HG02610 (cell line): ENCODE results near the gene PTPRT.

Experiments
- ATAC-seq: cut with Tn5 transposase; IDR thresholded peaks from one replicate; pipeline ENCODE4 v1.9.1; 2021; ENCODE audit warnings: mild to moderate bottlenecking, moderate library complexity; ENCODE audit not compliant: unreplicated experiment

Gene PTPRT

GRCh38 chr20:42740226-42740870 lies 449.4 kb downstream of the PTPRT start:
- no peak for ATAC-seq

DNA sequence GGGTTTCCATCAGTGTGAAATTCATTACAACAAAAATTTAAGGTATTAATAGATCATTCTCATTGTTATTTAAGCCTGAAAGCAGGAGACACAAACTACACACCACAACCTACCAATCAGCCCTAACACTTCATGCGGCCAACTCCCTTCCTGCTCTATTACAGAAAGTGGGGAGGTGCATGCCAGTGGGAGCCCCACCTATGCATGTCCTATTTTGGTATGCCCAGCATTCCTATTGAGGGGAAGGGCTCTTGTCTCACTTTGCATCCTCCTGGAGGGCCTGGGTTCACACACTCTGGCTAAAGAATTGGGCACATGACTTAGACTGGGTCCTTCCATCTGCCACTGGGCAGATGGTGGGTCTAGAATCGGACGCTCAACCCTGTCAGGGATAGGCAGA lies 450.0 kb downstream of the PTPRT start:
- no peak for ATAC-seq

DNA sequence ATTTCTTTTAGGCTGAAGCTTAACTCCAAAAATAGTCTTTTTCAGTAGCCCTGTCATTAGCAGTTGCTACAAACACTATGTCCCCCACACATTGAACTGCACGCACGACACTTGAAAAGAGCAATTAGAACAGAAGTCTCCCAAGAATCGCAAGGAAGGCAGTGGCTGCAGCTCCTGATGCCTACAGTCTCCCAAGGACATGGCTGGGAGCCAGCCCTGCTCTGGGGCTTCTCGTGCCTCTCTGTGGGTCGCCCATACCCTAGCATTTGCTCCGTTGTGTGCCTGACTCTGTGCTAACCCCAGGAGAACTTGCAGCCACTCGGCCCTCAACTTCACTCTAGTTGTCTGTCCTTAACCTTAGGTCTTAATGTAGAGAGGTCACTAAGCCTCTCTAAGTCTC lies 454.2 kb downstream of the PTPRT start:
- no peak for ATAC-seq

GRCh38 chr20:42734660-42735368 lies 454.9 kb downstream of the PTPRT start:
- no peak for ATAC-seq

GRCh38 chr20:42721923-42722322 lies 467.8 kb downstream of the PTPRT start:
- ATAC-seq = no peak

DNA sequence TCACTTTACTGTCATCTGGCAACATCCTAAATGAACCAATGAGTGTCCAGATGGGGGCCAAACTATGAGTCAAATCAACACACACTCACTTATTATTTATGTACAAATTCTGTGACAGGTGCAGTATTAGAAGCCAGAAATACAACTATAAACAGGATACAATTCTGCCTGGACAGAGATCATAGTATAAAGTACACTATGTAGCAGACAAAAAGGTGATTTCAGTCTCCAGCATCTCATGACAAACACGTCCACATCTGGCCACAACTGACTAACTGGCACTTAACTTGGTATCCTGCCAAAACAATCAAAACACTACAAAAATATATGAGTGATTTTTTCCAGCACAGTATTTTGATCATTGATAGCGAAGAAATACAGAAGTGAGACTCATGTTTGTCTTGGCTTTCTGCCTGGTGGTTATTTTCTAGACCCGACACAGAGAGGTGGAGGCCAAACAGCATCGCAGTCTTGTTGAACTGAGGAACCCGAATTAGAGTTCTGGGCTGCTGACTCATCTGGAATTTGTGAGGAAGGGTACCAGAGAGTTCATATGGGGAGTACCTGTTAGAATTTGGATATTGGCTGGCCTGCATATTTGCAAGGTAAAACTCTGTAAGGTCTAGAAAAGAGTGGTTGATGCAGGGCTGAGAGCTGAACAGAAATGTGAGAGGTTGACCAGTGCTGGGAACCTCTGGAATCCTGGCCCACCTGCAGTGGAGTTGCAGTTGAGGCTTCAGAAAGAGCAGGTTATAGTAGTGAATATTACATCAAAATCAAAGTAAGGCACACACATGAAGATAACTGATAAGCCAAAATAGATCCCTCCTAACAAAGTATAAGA lies 475.2 kb downstream of the PTPRT start:
- no peak for ATAC-seq

DNA sequence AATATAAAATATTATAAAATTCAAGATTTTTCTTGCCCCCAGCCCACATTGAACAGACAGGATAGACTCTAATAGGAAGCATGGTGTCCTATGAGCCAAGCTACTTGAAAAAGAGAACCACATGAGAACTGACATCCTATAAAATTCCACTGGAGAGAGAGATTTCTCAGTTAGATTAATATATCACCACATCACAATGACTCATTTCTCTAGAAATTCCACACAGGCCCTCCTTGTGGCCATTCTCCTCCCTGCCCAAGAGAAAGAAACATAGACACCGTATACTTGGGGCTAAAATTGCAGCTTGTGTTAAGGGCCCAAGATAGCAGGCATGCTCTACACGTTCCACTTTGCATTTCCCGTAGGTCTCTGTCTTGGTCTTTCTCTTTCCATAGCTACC lies 481.4 kb downstream of the PTPRT start:
- ATAC-seq = no peak

- no peak for ATAC-seq
Observed at GRCh38 chr20:42706759-42707158, 482.9 kb downstream of the PTPRT start.

GRCh38 chr20:42705550-42705949 lies 484.2 kb downstream of the PTPRT start:
- ATAC-seq = no peak

DNA sequence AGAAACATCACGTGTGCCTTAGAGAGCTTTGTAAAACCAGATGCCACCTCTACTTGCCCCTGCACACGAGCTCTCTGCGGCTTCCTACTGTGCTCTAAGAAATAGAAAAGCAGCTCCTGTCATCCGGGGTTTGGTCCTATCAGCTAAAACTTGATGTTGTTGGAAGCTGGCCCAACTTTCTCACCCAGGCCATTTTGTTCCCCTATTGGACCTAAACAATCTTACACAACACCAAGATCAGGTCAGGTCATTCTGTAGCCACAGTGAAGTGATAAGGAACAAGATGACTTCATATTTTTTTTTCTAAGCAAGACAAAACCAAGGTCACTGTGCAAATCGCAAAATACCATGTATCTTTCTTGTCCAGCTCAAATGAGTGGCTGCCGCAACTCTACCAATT lies 486.0 kb downstream of the PTPRT start:
- no peak for ATAC-seq

DNA sequence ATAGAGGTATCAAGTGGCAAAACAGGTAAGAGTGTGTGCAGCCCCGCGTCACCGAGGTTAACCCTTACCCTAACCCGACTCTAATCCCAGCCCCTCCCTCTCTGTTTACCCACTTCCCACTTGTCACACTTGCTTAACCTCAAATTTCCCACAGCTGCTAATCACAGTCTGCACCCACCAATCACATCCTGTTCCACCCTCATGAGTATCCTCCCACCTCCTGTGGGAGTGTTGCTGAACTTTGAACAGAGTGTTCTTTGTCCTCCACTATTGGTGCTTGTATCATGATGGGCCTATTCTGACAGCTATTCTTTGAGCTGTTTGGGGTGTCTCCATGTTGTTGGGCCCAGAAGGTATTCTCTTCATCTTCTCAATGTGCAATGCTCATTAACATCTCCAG lies 487.8 kb downstream of the PTPRT start:
- ATAC-seq = no peak

DNA sequence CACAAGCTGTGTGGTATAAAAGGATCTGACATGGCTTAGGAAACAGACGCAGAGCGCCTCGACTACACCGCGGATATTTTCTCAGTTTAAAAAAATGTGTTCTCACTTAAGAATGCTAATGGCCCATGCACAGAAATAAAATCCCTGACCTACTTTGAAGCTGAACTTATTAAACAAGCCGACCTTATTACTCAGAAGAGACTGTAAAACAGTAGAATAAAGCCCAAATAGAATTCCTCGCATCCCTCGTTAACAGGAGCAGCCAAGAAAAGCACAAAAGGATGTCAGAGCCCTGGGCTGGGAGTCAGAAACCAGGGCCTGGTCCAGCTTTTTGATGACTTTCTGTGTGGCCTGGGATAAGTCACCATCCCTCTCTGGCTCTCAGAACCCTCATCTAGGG lies 489.3 kb downstream of the PTPRT start:
- no peak for ATAC-seq

DNA sequence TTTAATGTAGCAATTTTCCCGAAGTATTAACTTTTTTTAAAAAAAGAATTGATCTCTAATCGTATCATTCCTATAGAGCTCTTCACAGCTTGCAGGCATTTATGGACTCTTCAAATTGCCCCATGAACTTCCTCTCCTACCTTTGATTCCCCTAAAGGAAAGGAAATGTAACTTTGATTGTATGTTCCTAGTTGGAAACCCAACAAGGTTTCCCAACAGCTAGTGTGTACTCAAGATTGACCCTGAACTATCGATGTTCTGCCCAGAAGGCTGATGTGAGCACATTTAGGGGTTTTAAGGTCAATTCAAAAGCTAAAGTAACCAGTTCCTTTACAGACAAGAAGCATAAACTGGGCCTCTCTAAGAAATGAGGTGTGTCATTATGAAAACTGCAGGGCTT lies 491.7 kb downstream of the PTPRT start:
- ATAC-seq = no peak

DNA sequence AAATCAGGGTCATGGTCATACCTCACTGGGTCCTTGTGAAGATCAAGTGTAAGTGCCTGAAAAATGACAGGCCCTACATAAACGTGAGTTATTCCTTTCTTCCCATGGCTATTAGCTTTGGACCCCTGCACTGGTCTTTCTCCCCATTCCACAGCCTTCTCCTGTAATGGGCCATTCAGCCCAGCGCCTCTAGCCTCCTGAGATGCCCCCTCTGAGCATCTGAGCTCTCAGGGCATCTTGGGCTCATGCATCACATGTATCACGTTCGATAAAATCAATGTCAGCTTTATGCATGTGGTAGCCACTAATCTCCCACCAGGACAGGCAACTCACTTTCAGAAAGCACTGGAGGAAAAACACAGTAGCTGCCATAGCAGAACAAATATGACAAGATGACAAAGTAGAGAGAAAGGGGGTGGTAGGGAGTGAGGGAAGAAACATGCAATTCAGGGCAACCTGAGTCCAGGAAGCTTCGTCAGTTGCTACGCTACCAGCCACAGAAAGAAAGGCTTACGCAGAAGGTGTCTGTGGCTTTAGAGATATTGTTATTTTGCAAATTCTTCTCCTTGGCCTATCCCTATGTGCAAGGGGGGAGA lies 498.8 kb downstream of the PTPRT start:
- ATAC-seq = no peak

DNA sequence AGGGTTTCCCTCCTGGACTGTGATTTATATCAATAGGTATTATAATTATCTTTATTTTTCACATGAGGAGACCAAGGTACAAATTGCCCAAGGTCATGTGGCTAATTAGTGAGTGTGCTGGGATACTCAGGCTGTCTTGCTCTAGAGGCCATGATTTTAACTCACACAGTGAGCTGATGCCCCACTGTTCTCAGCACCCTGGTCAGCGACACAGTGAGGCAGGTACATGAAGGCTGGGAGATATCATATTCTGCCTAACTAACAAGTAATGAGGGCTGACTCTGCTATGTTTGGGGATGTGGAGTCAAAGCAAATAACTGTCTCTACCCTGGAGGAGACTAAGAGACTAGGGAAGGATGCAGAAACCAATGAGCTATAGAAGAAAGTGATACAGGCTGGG lies 501.1 kb downstream of the PTPRT start:
- no peak for ATAC-seq

- no peak for ATAC-seq
Observed at GRCh38 chr20:42686057-42686456, 503.6 kb downstream of the PTPRT start.

GRCh38 chr20:42678895-42679294 lies 510.8 kb downstream of the PTPRT start:
- ATAC-seq = no peak

DNA sequence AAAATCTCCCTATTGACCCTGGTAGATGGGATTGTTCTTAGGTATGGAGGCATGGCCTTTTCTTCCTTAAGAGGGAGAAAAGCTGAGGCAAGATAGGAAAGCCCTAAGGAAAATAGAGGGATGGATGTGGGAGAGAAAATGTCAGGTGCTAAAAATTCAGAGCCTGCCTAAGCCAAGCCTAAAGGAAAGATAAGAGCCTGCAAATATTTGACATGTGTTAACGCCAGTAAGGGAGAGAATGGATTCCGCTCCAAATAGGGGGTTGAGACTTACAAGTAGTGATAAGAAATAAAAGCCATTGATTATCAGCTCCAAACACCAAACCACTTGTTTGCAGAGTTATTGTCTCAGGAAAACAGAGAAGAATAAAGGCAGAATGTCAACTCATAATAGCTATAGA lies 533.6 kb downstream of the PTPRT start:
- ATAC-seq = no peak

DNA sequence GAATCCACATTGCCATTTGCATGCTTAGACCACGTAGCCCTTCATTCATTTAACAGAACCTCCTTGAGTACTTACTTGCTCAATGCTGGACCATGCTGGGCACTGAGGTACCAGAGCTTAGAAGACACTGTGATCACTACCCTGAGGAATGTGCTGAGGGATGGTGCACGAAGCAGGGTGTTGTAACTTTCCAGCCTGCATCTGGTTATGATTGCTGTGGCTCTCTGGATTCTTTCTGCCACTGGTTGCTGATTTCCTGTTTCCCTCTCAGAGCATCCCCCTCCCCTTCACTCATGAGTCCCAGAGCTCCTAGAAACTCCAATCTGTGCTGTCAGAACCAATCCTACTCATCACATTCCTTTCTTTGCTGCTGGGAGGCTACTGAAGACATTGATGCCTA lies 537.4 kb downstream of the PTPRT start:
- no peak for ATAC-seq

GRCh38 chr20:42650191-42650746 lies 539.4 kb downstream of the PTPRT start:
- no peak for ATAC-seq

DNA sequence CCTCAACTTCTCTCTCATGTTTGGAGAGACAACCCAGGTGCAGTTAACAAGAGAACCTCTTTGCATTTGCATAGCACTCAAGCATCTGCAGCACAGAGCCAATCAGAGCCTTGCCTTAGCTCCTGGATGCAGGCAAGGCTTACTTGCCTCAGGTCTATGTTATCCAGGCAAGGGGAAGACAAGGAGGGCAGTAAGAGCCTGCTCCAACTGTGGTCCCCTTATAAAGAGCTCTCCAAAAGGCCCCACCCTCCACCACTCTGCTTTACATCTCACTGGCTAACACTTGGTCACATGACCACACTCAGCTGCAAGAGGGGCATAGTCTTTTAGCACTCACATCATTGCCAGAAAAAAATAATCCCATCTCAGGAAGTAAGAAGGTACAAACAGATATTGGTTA lies 540.0 kb downstream of the PTPRT start:
- ATAC-seq = no peak
